GM12878 (cell line): ENCODE data around the gene CRYGS. TPM values are rescaled to one million over a fixed set of nuclear protein-coding genes. Genes with fewer than 3 reads are reported as not detected.
A peak's percentile ranks its signal among the peaks of the same experiment; 100 is the strongest.

Source experiments
- CHD1 ChIP-seq: IDR thresholded peaks from 2 replicates; pipeline ENCODE4 v1.6.1; 2012; ENCODE audit warnings: low read depth, low read length, improper control_type of control experiment
- ELK1 ChIP-seq: IDR thresholded peaks from 2 replicates; pipeline ENCODE4 v1.6.1; 2012; ENCODE audit warnings: low read depth, low read length, improper control_type of control experiment
- ETV6 ChIP-seq, 2 experiments: fragments of 450-650 bp in 1 of 2; IDR thresholded peaks in 1 of 2; conservative IDR thresholded peaks in 1 of 2; 2 replicates each; pipeline ENCODE4 v1.6.1; 2014; ENCODE audit warnings: antibody characterized with exemption in 1 of 2, borderline replicate concordance in 1 of 2, low read depth in 1 of 2, mild to moderate bottlenecking in 1 of 2, moderate library complexity in 1 of 2
- EZH2 ChIP-seq: IDR thresholded peaks from 2 replicates; pipeline ENCODE4 v1.6.1; 2012; ENCODE audit warnings: low read depth, mild to moderate bottlenecking, control low read depth, inconsistent platforms, low read length, borderline replicate concordance; ENCODE audit not compliant: control insufficient read depth
- FOXM1 ChIP-seq: IDR thresholded peaks from 2 replicates; pipeline ENCODE4 v1.6.1; 2012; ENCODE audit warnings: low read depth, mild to moderate bottlenecking, inconsistent platforms, low read length, moderate library complexity
- GATAD2B ChIP-seq: fragments of 450-650 bp; conservative IDR thresholded peaks from 2 replicates; pipeline ENCODE4 v1.6.1; 2017; ENCODE audit warnings: low read depth, mild to moderate bottlenecking, moderate library complexity
- HDAC6 ChIP-seq: fragments of 200-600 bp; sonication (generic); IDR thresholded peaks from one replicate; pipeline ENCODE4 v1.8.0; 2017; ENCODE audit warnings: antibody characterized with exemption; ENCODE audit not compliant: unreplicated experiment
- KDM1A ChIP-seq: fragments of 200-600 bp; sonication (generic); IDR thresholded peaks from 2 replicates; pipeline ENCODE4 v1.6.1; 2016; ENCODE audit warnings: borderline replicate concordance
- MEF2A ChIP-seq: IDR thresholded peaks from 2 replicates; pipeline ENCODE4 v1.6.1; 2011; ENCODE audit warnings: low read depth, mild to moderate bottlenecking, low read length, moderate library complexity; ENCODE audit not compliant: insufficient read depth
- NRF1 ChIP-seq: conservative IDR thresholded peaks from 2 replicates; pipeline ENCODE4 v1.6.1; 2011; ENCODE audit warnings: mild to moderate bottlenecking, low read depth, low read length, improper control_type of control experiment
- PKNOX1 ChIP-seq: fragments of 450-650 bp; IDR thresholded peaks from 2 replicates; pipeline ENCODE4 v1.6.1; 2016; ENCODE audit warnings: mild to moderate bottlenecking
- RAD21 ChIP-seq: IDR thresholded peaks from 2 replicates; pipeline ENCODE4 v1.6.1; 2011; ENCODE audit warnings: mild to moderate bottlenecking, low read depth, low read length, moderate library complexity; ENCODE audit not compliant: insufficient read depth
- RBBP5 ChIP-seq: fragments of 200-600 bp; sonication (generic); conservative IDR thresholded peaks from 2 replicates; pipeline ENCODE4 v1.6.1; 2016
- RELB ChIP-seq: fragments of 450-650 bp; IDR thresholded peaks from 2 replicates; pipeline ENCODE4 v1.6.1; 2017; ENCODE audit warnings: low read depth, mild to moderate bottlenecking, moderate library complexity
- SKIL ChIP-seq: fragments of 450-650 bp; IDR thresholded peaks from 2 replicates; pipeline ENCODE4 v1.6.1; 2017; ENCODE audit warnings: mild to moderate bottlenecking, low read depth, inconsistent platforms; ENCODE audit not compliant: poor library complexity, severe bottlenecking
- SREBF2 ChIP-seq: IDR thresholded peaks from 2 replicates; pipeline ENCODE4 v1.6.1; 2012; ENCODE audit warnings: mild to moderate bottlenecking, low read length
- STAT1 ChIP-seq: fragments of 450-650 bp; conservative IDR thresholded peaks from 2 replicates; pipeline ENCODE4 v1.6.1; 2014; ENCODE audit warnings: antibody characterized with exemption, mild to moderate bottlenecking
- TCF7 ChIP-seq: IDR thresholded peaks from 2 replicates; pipeline ENCODE4 v1.6.1; 2014; ENCODE audit warnings: antibody characterized with exemption, borderline replicate concordance
- ZBTB11 ChIP-seq: fragments of 450-650 bp; formaldehyde crosslinking; IDR thresholded peaks from 2 replicates; pipeline ENCODE4 v1.5.0; 2022; ENCODE audit warnings: mild to moderate bottlenecking, missing genetic modification characterization
- ZNF622 ChIP-seq: fragments of 450-650 bp; IDR thresholded peaks from 2 replicates; pipeline ENCODE4 v1.6.1; 2017; ENCODE audit warnings: mild to moderate bottlenecking, inconsistent platforms
- ZZZ3 ChIP-seq: IDR thresholded peaks from 2 replicates; pipeline ENCODE4 v1.6.1; 2011; ENCODE audit warnings: low read depth; ENCODE audit not compliant: control insufficient read depth, insufficient read length
- polyA plus RNA-seq, 11 experiments: library from polyadenylated mRNA; depleted of rRNA in 4 of 11; unstranded in 6 of 11; stranded (reverse) in 5 of 11; fragments of >200 nt; fragmentation: Nextera tagmentation in 4 of 11; fragmentation: Illumina TruSeq in 1 of 11; extraction: Ambion mirVana in 4 of 11; extraction: Trizol in 1 of 11; gene quantifications; 1 replicate in 1 of 11; 2 replicates in 10 of 11; pipeline versions ENCODE4 v1.2.1 to v1.2.3, GENCODE V29; 2011 to 2016; ENCODE audit warnings: inconsistent platforms in 2 of 11, missing spikeins in 2 of 11, low read depth in 1 of 11
- total RNA-seq, 4 experiments: library from RNA; depleted of rRNA in 3 of 4; stranded (reverse); fragments of >200 nt in 3 of 4; fragmentation: Illumina TruSeq in 1 of 4; extraction: Trizol in 1 of 4; gene quantifications; 2 replicates each; pipeline versions ENCODE4 v1.2.1 to v1.2.3, GENCODE V29; 2013 to 2021

Gene CRYGS
- total and polyA plus RNA-seq, 10 of the 15 experiments (the other 5 are each of a cell fraction or from before 2014, with no cell fraction given) = 1.1 to 6.0 (median 2.5) TPM

- TF ChIP-seq CHD1 = no peak
- no peak for TF ChIP-seq ZZZ3
- TF ChIP-seq NRF1 = no peak
- TF ChIP-seq RELB = 0 out of 2 replicates have a peak, but pooled peaks have one; percentile 66
- TF ChIP-seq HDAC6 = no peak
- no peak for TF ChIP-seq ZNF622
- no peak for TF ChIP-seq MEF2A
- TF ChIP-seq SREBF2 = no peak
- TF ChIP-seq PKNOX1 = no peak
- no peak for TF ChIP-seq KDM1A
- no peak for TF ChIP-seq EZH2
- peak in 1 of 2 experiments; percentile 87; a peak in 2 of 4 replicates for TF ChIP-seq ETV6 (conservative IDR thresholded peaks at IDR 0.05 in 1 of 2, IDR thresholded peaks at IDR 0.05 in 1 of 2; ENCODE audit: borderline replicate concordance in 1 of 2, low read depth in 1 of 2)
- TF ChIP-seq TCF7 = no peak
- TF ChIP-seq RAD21 = no peak
- no peak; the same call in none of the 2 replicates for TF ChIP-seq GATAD2B
- no peak for TF ChIP-seq ELK1
- no peak for TF ChIP-seq ZBTB11 (CRISPR knock-in tag)
- peak; percentile 27; the same call in 1 of the 2 replicates for TF ChIP-seq FOXM1
- no peak for TF ChIP-seq SKIL
- no peak for TF ChIP-seq STAT1
- no peak for TF ChIP-seq RBBP5
Observed at GRCh38 chr3:186532598-186533072, 11.5 kb downstream of the CRYGS start (continued).
